H1 (cell line): ENCODE data around the gene NXNL2. TPM values are rescaled to one million over a fixed set of nuclear protein-coding genes. Genes with fewer than 3 reads are reported as not detected.

Experiments
- CTCF ChIA-PET: fragments of 300-600 bp; sonication (Branson Sonifier 250); formaldehyde crosslinking; loops from one replicate; lab custom pipeline; 2021; ENCODE audit not compliant: partially characterized antibody; lab: Charles Lee
- POLR2A ChIA-PET: fragments of 300-600 bp; sonication (Branson Sonifier 250); formaldehyde crosslinking; loops from one replicate; lab custom pipeline; 2021; ENCODE audit warnings: inconsistent platforms; ENCODE audit not compliant: partially characterized antibody; lab: Charles Lee
- DNase-seq, 2 experiments: peaks; one replicate each; pipeline versions ENCODE4 v3.0.0 to v3.0.0-alpha.2; 2010 to 2022; ENCODE audit warnings: low spot score in 2 of 2, low read depth in 1 of 2, mixed read lengths in 1 of 2
- FAIRE-seq: peaks from 2 replicates; lab custom pipeline; 2011; peaks lifted over from hg19 to GRCh38; lab: Jason Lieb, UNC
- H2AFZ ChIP-seq: 2 replicates; pipeline ENCODE4 v1.8.1; 2012; ENCODE audit warnings: low read length, inconsistent platforms
- H2AK5ac ChIP-seq: 2 replicates; pipeline ENCODE4 v1.6.1; 2013; ENCODE audit warnings: low read depth, low read length
- H2BK120ac ChIP-seq: replicated peaks from 2 replicates; pipeline ENCODE3; 2013; ENCODE audit warnings: low read depth, low read length, inconsistent platforms
- H2BK12ac ChIP-seq: 2 replicates; pipeline ENCODE4 v1.6.1; 2013; ENCODE audit warnings: low read depth, low read length
- H2BK15ac ChIP-seq: 2 replicates; pipeline ENCODE4 v1.6.1; 2013; ENCODE audit warnings: low read length
- H2BK20ac ChIP-seq: 2 replicates; pipeline ENCODE4 v1.6.1; 2013; ENCODE audit warnings: low read length
- H2BK5ac ChIP-seq: 2 replicates; pipeline ENCODE4 v1.6.1; 2013; ENCODE audit warnings: low read depth, low read length
- H3K14ac ChIP-seq: 2 replicates; pipeline ENCODE4 v1.6.1; 2013; ENCODE audit warnings: inconsistent platforms; ENCODE audit not compliant: insufficient read length
- H3K18ac ChIP-seq: 2 replicates; pipeline ENCODE4 v1.6.1; 2013; ENCODE audit warnings: low read length; ENCODE audit errors: extremely low read depth
- H3K23ac ChIP-seq: 2 replicates; pipeline ENCODE4 v1.6.1; 2013; ENCODE audit warnings: inconsistent platforms; ENCODE audit not compliant: insufficient read length
- H3K23me2 ChIP-seq: 2 replicates; pipeline ENCODE4 v1.6.1; 2013; ENCODE audit warnings: low read depth, low read length
- H3K27ac ChIP-seq: 2 replicates; pipeline ENCODE4 v1.6.1; 2011; ENCODE audit warnings: low read depth, low read length, inconsistent platforms
- H3K27me3 ChIP-seq, 4 experiments: replicated peaks in 1 of 4; 1 replicate in 1 of 4; 2 replicates in 3 of 4; pipeline versions ENCODE4 v1.6.1 to v1.8.1; 2011 to 2013; ENCODE audit warnings: low read length in 3 of 4, mild to moderate bottlenecking in 3 of 4, inconsistent platforms in 2 of 4, mixed read lengths in 2 of 4, moderate library complexity in 1 of 4; ENCODE audit not compliant: control insufficient read depth in 3 of 4, insufficient read depth in 3 of 4; ENCODE audit errors: extremely low read depth in 1 of 4
- H3K36me3 ChIP-seq, 4 experiments: 2 replicates each; pipeline versions ENCODE4 v1.6.1 to v1.8.1; 2011 to 2013; ENCODE audit warnings: mild to moderate bottlenecking in 4 of 4, low read length in 3 of 4, moderate library complexity in 2 of 4, control low read depth in 1 of 4, inconsistent platforms in 1 of 4; ENCODE audit not compliant: insufficient read depth in 4 of 4, control insufficient read depth in 2 of 4
- H3K4ac ChIP-seq: replicated peaks from 2 replicates; pipeline ENCODE3; 2013; ENCODE audit warnings: low read length, low read depth, mixed read lengths, inconsistent platforms; ENCODE audit not compliant: insufficient read length
- H3K4me1 ChIP-seq, 4 experiments: replicated peaks in 1 of 4; 1 replicate in 1 of 4; 2 replicates in 3 of 4; pipeline versions ENCODE4 v1.6.1 to v1.8.1; 2011 to 2013; ENCODE audit warnings: low read length in 3 of 4, inconsistent platforms in 2 of 4, mixed read lengths in 1 of 4; ENCODE audit not compliant: insufficient read depth in 4 of 4, control insufficient read depth in 3 of 4
- H3K4me2 ChIP-seq, 2 experiments: 2 replicates each; pipeline versions ENCODE4 v1.6.1 to v1.8.1; 2011 to 2013; ENCODE audit warnings: low read depth in 2 of 2, low read length in 2 of 2, control low read depth in 1 of 2, inconsistent platforms in 1 of 2, mild to moderate bottlenecking in 1 of 2; ENCODE audit not compliant: insufficient read depth in 1 of 2
- H3K4me3 ChIP-seq, 4 experiments: fragments of 200-600, 300-600 bp in 1 of 4; sonication (generic), shearing (Covaris generic), sonication (Bioruptor Twin) in 1 of 4; 2 replicates each; pipeline versions ENCODE4 v1.5.1 to v1.8.1; 2011 to 2016; ENCODE audit warnings: low read length in 4 of 4, low read depth in 3 of 4, control low read depth in 2 of 4, inconsistent platforms in 2 of 4, mild to moderate bottlenecking in 2 of 4, mixed read lengths in 1 of 4, moderate library complexity in 1 of 4; ENCODE audit not compliant: insufficient read depth in 2 of 4; ENCODE audit errors: extremely low read depth in 1 of 4
- H3K56ac ChIP-seq: replicated peaks from 2 replicates; pipeline ENCODE3; 2013; ENCODE audit warnings: low read depth, mild to moderate bottlenecking, mixed read lengths, low read length, inconsistent platforms; ENCODE audit not compliant: insufficient read length
- H3K79me1 ChIP-seq: 2 replicates; pipeline ENCODE4 v1.6.1; 2013; ENCODE audit warnings: low read depth, low read length, control low read depth
- H3K79me2 ChIP-seq, 2 experiments: 2 replicates each; pipeline versions ENCODE4 v1.6.1 to v1.8.1; 2012 to 2013; ENCODE audit warnings: low read length in 2 of 2, mild to moderate bottlenecking in 2 of 2, inconsistent platforms in 1 of 2; ENCODE audit not compliant: insufficient read depth in 2 of 2, control insufficient read depth in 1 of 2
- H3K9ac ChIP-seq, 4 experiments: replicated peaks in 1 of 4; 1 replicate in 1 of 4; 2 replicates in 3 of 4; pipeline versions ENCODE4 v1.6.1 to v1.8.1; 2011 to 2013; ENCODE audit warnings: low read depth in 3 of 4, low read length in 3 of 4, control low read depth in 2 of 4, mild to moderate bottlenecking in 2 of 4, moderate library complexity in 2 of 4, inconsistent platforms in 1 of 4; ENCODE audit errors: extremely low read depth in 1 of 4
- H3K9me3 ChIP-seq, 2 experiments: 2 replicates each; pipeline versions ENCODE4 v1.6.1 to v1.8.1; 2012 to 2013; ENCODE audit warnings: mild to moderate bottlenecking in 2 of 2, moderate library complexity in 2 of 2, control low read depth in 1 of 2, inconsistent platforms in 1 of 2, low read depth in 1 of 2, low read length in 1 of 2, mixed read lengths in 1 of 2; ENCODE audit not compliant: insufficient read depth in 2 of 2
- H4K20me1 ChIP-seq, 2 experiments: replicated peaks in 1 of 2; 2 replicates each; pipeline versions ENCODE3 to v1.8.1; 2011 to 2013; ENCODE audit warnings: inconsistent platforms in 2 of 2, low read length in 2 of 2, mild to moderate bottlenecking in 1 of 2; ENCODE audit not compliant: insufficient read depth in 2 of 2, control insufficient read depth in 1 of 2
- H4K5ac ChIP-seq: 2 replicates; pipeline ENCODE4 v1.6.1; 2013; ENCODE audit warnings: low read length, low read depth, mixed read lengths, inconsistent platforms; ENCODE audit not compliant: insufficient read length
- H4K8ac ChIP-seq: 2 replicates; pipeline ENCODE4 v1.8.0; 2013; ENCODE audit warnings: mild to moderate bottlenecking, moderate library complexity, low read length, inconsistent platforms; ENCODE audit not compliant: insufficient read depth; ENCODE audit errors: extremely low read depth
- H4K91ac ChIP-seq: replicated peaks from 2 replicates; pipeline ENCODE3; 2013; ENCODE audit warnings: low read length, mixed read lengths, inconsistent platforms; ENCODE audit not compliant: insufficient read length
- ATF2 ChIP-seq: IDR thresholded peaks from 2 replicates; pipeline ENCODE4 v1.6.1; 2012; ENCODE audit warnings: low read length, inconsistent platforms
- CBX8 ChIP-seq: fragments of 300-800, 300-1000 bp; sonication (generic); IDR thresholded peaks from 2 replicates; pipeline ENCODE4 v1.7.1; 2016; ENCODE audit warnings: low read depth, low read length, borderline replicate concordance
- RBBP5 ChIP-seq: IDR thresholded peaks from 2 replicates; pipeline ENCODE4 v1.7.1; 2012; ENCODE audit warnings: low read depth, mild to moderate bottlenecking, inconsistent platforms, low read length, moderate library complexity, borderline replicate concordance
- RXRA ChIP-seq: IDR thresholded peaks from 2 replicates; pipeline ENCODE4 v1.6.1; 2011; ENCODE audit warnings: low read depth, mild to moderate bottlenecking, low read length, moderate library complexity; ENCODE audit not compliant: insufficient read depth
- SUZ12 ChIP-seq: fragments of 200-600 bp; sonication (generic); IDR thresholded peaks from 2 replicates; pipeline ENCODE4 v1.6.1; 2012; ENCODE audit warnings: mild to moderate bottlenecking, inconsistent platforms, low read length, moderate library complexity, mixed read lengths
- WGBS, 2 experiments: shearing (Covaris generic) in 1 of 2; methylation state at CpG; one replicate each; pipeline versions ENCODE4 v1.1.6 to v1.1.7; 2013 to 2015; ENCODE audit warnings: low lambda C conversion rate in 2 of 2, mixed read lengths in 2 of 2, inconsistent platforms in 1 of 2, low coverage in 1 of 2, missing lambda C conversion rate in 1 of 2; ENCODE audit not compliant: insufficient replicate concordance in 2 of 2, insufficient coverage in 1 of 2, insufficient read length in 1 of 2; ENCODE audit errors: extremely low coverage in 1 of 2, missing lambda C conversion rate in 1 of 2; 5-methylcytosine and 5-hydroxymethylcytosine counted together
- polyA plus RNA-seq, 7 experiments: library from polyadenylated mRNA; depleted of rRNA in 3 of 7; stranded (reverse) in 5 of 7; unstranded in 2 of 7; fragments of >200 nt in 5 of 7; fragments of 200-250 nt in 2 of 7; gene quantifications; 1 replicate in 5 of 7; 2 replicates in 1 of 7; 4 replicates in 1 of 7; pipeline versions ENCODE4 v1.2.1 to v1.2.3, GENCODE V29; 2011 to 2013; ENCODE audit warnings: missing spikeins in 2 of 7, mixed read lengths in 2 of 7
- total RNA-seq: library from RNA; stranded (reverse); fragmentation: NEBNext Ultra II Directional; extraction: Animal tissue kit (Norgen Biotek cat#: 25700); gene quantifications from 2 replicates; pipeline ENCODE4 v1.2.1, GENCODE V29; 2021
- TF ChIP-seq, protein P1 (sequence below): IDR thresholded peaks from 2 replicates; pipeline ENCODE4 v1.6.1; 2012; ENCODE audit warnings: inconsistent platforms

Gene NXNL2
- total and polyA plus RNA-seq, 2 of the 8 experiments (the other 6 are each of a cell fraction or from before 2014, with no cell fraction given) = 1.9 to 2.6 TPM

DNA sequence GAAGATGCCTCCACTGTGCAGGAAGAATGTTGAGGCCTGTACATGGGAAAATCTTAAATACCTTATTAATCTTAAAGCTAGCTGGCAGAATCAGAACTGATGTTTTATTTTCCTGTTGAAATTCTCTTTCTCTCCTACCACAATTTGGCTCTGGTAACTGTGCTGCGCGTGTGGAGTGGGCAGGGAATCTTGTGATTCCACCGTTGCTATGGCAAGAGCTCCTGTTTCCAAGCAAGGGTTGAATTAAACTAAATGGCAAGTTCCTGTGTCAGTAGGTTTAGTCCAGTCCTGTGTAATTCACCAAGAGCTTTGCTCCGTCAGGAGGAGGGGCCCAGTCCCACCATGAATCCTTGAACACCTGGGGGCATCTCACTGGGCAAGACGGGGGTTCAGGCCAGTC lies 36.4 kb downstream of the NXNL2 start:
- Histone ChIP-seq H2BK20ac (no peak overlapping the region), H3K4me1 (no peaks in the 10 kb centered on the region), H3K27ac (no peak overlapping the region), H3K4me3 (no peak overlapping the region), H3K9ac (no peak overlapping the region), H2AK5ac (no peak overlapping the region), H3K4ac (no peak overlapping the region), H2BK120ac (no peak overlapping the region), H3K36me3 (no peaks in the 10 kb centered on the region), H4K91ac (no peak overlapping the region), H3K79me2 (no peaks in the 10 kb centered on the region), H3K4me2 (no peak overlapping the region), H4K8ac (no peak overlapping the region), H3K23me2 (no peaks in the 10 kb centered on the region), H3K18ac (no peak overlapping the region), H3K79me1 (no peaks in the 10 kb centered on the region), H2BK5ac (no peak overlapping the region), H2BK12ac (no peak overlapping the region), H4K20me1 (no peaks in the 10 kb centered on the region), H3K9me3 (no peaks in the 10 kb centered on the region), H3K56ac (no peak overlapping the region), H2AFZ (no peak overlapping the region), H4K5ac (no peak overlapping the region), H3K14ac (no peak overlapping the region), H3K23ac (no peak overlapping the region), H3K27me3 (no peaks in the 10 kb centered on the region), H2BK15ac (no peak overlapping the region)
- TF ChIP-seq, protein P1, sequence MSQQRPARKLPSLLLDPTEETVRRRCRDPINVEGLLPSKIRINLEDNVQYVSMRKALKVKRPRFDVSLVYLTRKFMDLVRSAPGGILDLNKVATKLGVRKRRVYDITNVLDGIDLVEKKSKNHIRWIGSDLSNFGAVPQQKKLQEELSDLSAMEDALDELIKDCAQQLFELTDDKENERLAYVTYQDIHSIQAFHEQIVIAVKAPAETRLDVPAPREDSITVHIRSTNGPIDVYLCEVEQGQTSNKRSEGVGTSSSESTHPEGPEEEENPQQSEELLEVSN = no peak
- TF ChIP-seq ATF2 (no peak), SUZ12 (no peak), CBX8 (no peak), RXRA (no peak), RBBP5 (no peak)
- WGBS, 2 experiments = 87% methylated on average over 5 of the region's 5 CpGs; no CpG with 5 or more reads in 1 of the 2 experiments
- ChIA-PET CTCF (interaction anchor here (0.6 to 1.7 kb wide), 9 partner anchors 13 to 409 kb away, joined by 3 to 8 read pairs (median 3); no protein-coding TSS in a partner anchor), POLR2A (no interaction called here)
- FAIRE-seq = no peak
- no peak for DNase-seq
